ENCODE results near the gene TRPV4. TPM values are rescaled to one million over a fixed set of nuclear protein-coding genes. Genes with fewer than 3 reads are reported as not detected.

TRPV4 gene
- total RNA-seq, 2 donors from 2014 or later: 5.2 to 6.3 TPM

DNA sequence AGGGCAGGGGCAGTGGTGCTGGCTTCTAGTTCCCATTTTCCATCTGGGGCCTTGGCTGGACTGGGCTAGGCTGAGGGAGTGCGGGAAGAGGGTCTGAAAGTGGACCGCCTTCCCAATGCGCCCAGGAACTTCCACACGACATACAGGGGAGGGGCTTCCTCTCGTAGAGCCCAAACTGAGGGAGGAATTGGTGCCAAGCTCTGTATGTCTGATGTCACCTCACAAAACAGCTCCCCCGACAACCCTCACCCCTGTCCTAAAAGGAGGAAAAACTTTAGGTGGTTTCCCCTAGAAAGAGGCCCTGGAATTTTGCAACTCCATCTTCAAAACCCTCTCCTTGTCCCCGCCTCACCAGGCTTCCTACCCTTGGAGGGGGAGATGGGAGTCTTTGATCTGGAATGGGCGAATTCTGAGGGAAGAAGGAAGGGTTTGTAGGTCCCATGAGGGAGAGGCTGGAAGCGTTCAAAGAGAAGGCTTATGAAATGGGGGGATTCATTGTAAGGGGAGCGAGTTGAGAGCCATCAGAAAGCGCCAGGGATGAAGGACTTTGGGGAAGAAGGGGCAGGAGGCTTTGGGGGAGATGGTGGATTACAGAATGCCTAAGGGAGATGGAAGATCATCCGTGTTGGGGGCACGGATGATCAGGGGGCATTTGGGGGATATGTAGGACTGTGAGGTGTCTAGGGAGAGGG lies 46.3 kb upstream of the TRPV4 start:
- intact Hi-C loops (cut with DNase I): no loop called here
- DNase-seq: peak in 3 of 4 donors; percentile 22 to 26 (median 24)

DNA sequence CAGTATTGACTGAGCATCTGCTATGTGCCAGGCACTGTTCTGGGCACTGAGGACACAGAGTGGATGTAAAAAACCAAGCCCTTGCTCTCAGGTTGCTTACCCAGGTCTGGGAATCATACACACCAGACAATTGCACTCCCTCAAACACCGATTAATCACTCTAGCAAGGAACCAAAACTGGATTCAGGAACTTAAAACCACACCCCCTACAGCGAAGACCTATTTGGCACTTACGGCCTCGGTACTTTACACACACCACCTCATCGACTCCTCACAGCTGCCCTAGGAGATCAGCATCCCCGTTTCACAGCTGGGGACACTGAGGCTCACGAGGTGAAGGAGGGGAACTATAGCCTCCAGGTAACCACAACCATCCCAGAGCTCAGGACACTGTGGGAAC lies 45.6 kb upstream of the TRPV4 start:
- Histone ChIP-seq H3K27ac (no peak overlapping the region), H3K36me3 (replicated peaks in 1 of 2; ENCODE audit: insufficient read depth in 1 of 2, low read depth in 2 of 2) (no peaks in the 10 kb centered on the region), H3K4me1 (peaks cover 38% of the 10 kb centered on the region), H3K9me3 (no peaks in the 10 kb centered on the region), H3K27me3 (no peaks in the 10 kb centered on the region), H3K4me3 (no peak overlapping the region)
- no peak for DNase-seq
- TF ChIP-seq, protein P1, sequence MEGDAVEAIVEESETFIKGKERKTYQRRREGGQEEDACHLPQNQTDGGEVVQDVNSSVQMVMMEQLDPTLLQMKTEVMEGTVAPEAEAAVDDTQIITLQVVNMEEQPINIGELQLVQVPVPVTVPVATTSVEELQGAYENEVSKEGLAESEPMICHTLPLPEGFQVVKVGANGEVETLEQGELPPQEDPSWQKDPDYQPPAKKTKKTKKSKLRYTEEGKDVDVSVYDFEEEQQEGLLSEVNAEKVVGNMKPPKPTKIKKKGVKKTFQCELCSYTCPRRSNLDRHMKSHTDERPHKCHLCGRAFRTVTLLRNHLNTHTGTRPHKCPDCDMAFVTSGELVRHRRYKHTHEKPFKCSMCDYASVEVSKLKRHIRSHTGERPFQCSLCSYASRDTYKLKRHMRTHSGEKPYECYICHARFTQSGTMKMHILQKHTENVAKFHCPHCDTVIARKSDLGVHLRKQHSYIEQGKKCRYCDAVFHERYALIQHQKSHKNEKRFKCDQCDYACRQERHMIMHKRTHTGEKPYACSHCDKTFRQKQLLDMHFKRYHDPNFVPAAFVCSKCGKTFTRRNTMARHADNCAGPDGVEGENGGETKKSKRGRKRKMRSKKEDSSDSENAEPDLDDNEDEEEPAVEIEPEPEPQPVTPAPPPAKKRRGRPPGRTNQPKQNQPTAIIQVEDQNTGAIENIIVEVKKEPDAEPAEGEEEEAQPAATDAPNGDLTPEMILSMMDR (IDR thresholded peaks at IDR 0.05): no peak
- no peak for TF ChIP-seq POLR2A (IDR thresholded peaks at IDR 0.05)
- 54 to 56% methylated on average over 7 of the region's 7 CpGs for WGBS, 2 donors
- intact Hi-C loops (cut with DNase I): no loop called here
- no peak for ATAC-seq

More for the DNA sequence above, 46.3 kb upstream of the TRPV4 start:
- no peaks in the 10 kb centered on the region for H3K36me3 ChIP-seq (replicated peaks in 1 of 2; ENCODE audit: insufficient read depth in 1 of 2, low read depth in 2 of 2)
- H3K9me3 ChIP-seq: no peaks in the 10 kb centered on the region
- H3K4me3 ChIP-seq: peak overlapping the region; percentile 52 to 60
- peak overlapping the region; percentile 34 to 76 (median 55) for H3K27ac ChIP-seq
- TF ChIP-seq, protein P1 (IDR thresholded peaks at IDR 0.05): peak in 1 of 7 experiments; percentile 1
- TF ChIP-seq POLR2A (IDR thresholded peaks at IDR 0.05): no peak
- WGBS, 2 donors: 7 to 9% methylated on average over 10 to 13 of the region's 13 CpGs
- ATAC-seq: no peak
- H3K4me1 ChIP-seq: peaks cover 38% of the 10 kb centered on the region
- no peaks in the 10 kb centered on the region for H3K27me3 ChIP-seq

DNA sequence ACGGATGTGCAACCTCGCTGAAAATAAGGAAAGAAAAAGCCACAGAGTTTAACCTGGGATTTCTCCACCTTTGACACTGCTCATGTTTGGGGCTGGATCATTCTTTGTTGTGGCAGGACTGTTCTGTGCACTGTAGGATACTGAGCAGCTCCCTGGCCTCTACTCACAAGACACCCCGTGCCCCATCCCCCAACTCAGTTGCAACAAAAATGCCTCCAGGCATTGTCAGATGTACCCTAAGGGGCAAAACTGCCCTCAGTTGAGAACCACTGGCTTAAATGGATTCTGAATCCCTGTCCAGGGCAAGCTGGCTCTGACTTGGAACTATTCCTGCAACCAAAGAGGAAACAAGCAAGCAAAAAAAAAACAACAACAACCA lies 45.0 kb upstream of the TRPV4 start:
- peaks cover 38% of the 10 kb centered on the region for H3K4me1 ChIP-seq
- no peak for ATAC-seq
- H3K9me3 ChIP-seq: no peaks in the 10 kb centered on the region
- no peak overlapping the region for H3K27ac ChIP-seq
- no peak for DNase-seq
- 88 to 91% methylated on average over 3 of the region's 3 CpGs for WGBS, 2 donors
- no peak overlapping the region for H3K4me3 ChIP-seq
- no peaks in the 10 kb centered on the region for H3K36me3 ChIP-seq (replicated peaks in 1 of 2; ENCODE audit: insufficient read depth in 1 of 2, low read depth in 2 of 2)
- intact Hi-C loops (cut with DNase I): no loop called here
- no peaks in the 10 kb centered on the region for H3K27me3 ChIP-seq
- no peak for TF ChIP-seq POLR2A (IDR thresholded peaks at IDR 0.05)
- TF ChIP-seq, protein P1 (IDR thresholded peaks at IDR 0.05): no peak

DNA sequence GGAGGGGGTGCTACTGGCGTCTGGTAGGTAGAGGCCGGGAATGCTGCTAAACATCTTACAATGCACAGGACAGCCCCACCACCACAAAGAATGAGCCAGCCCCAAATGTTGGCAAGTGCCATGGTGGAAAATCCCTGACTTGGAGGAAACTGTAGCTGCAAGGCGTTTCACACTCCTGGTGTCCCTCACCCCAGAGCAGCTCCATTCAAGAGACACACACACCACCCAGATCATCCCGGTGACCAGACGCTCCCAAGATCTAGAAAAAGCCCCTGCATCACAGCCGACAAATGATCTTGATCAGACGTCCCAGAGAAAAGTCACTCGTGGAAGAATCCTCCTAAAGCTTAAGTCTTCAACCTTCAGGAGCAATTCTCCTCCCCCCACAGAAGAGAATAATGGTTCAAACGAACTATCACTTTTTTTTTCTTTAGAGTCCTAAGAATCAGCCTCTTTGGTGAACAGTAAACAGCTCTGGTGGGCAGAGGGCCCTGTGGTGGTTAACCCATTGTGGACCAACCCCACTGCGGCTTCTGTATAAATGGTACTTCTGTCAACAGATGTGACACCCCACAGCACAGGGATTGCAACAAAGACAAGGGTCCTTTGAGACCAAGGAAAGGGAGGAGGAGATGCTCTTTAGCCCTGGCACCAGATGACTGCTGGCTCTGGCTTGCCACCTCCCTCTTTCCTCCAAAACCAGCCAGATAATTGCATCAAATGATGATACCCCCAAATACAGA lies 44.5 kb upstream of the TRPV4 start:
- no peak for TF ChIP-seq POLR2A (IDR thresholded peaks at IDR 0.05)
- TF ChIP-seq, protein P1 (IDR thresholded peaks at IDR 0.05): no peak
- H3K27ac ChIP-seq: no peak overlapping the region
- no peak overlapping the region for H3K4me3 ChIP-seq
- H3K27me3 ChIP-seq: no peaks in the 10 kb centered on the region
- WGBS, 2 donors: 68 to 76% methylated on average over 8 to 10 of the region's 10 CpGs
- no peak for DNase-seq
- intact Hi-C loops (cut with DNase I): no loop called here
- H3K36me3 ChIP-seq (replicated peaks in 1 of 2; ENCODE audit: insufficient read depth in 1 of 2, low read depth in 2 of 2): no peaks in the 10 kb centered on the region
- H3K9me3 ChIP-seq: no peaks in the 10 kb centered on the region
- H3K4me1 ChIP-seq: peaks cover 38% of the 10 kb centered on the region
- ATAC-seq: no peak

Measured in body of pancreas (tissue), 4 donors.